ENCODE data around the gene UBN2. TPM values are rescaled to one million over a fixed set of nuclear protein-coding genes. Genes with fewer than 3 reads are reported as not detected.

Gene UBN2
- total RNA-seq, 2 donors from 2014 or later = 45.3 to 48.8 TPM

DNA sequence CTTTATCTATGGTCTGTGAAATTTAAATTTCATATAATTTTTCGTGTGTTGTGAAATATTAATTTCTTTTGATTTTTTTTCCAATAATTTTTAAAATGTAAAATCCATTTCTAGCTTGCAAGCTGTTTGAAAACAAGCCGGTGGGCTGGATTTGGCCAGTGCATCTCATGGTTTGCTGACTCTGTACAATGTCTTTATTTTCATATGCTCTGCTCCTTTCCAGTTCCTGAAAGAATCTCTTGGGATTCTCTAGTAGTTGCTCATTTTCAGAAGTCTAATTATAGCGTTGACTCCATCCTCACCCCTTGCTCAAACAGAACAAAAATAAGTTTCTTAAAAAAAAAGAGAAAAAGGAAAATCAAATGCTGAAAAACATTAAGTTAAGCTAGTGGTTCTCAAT lies 21.4 kb downstream of the UBN2 start:
- peaks cover 79% of the 10 kb centered on the region for H3K36me3 ChIP-seq (ENCODE audit: control insufficient read depth, insufficient read depth, low read length)
- Mint-ChIP-seq H3K27me3 (ENCODE audit: insufficient read depth) (no peaks in the 10 kb centered on the region), H3K4me3 (no peak overlapping the region), H3K27ac (no peak overlapping the region), H3K36me3 (ENCODE audit: low read depth) (peaks cover 51% of the 10 kb centered on the region), H3K9me3 (no peaks in the 10 kb centered on the region), H3K4me1 (peaks cover 12% of the 10 kb centered on the region)
- TF ChIP-seq, protein P1, sequence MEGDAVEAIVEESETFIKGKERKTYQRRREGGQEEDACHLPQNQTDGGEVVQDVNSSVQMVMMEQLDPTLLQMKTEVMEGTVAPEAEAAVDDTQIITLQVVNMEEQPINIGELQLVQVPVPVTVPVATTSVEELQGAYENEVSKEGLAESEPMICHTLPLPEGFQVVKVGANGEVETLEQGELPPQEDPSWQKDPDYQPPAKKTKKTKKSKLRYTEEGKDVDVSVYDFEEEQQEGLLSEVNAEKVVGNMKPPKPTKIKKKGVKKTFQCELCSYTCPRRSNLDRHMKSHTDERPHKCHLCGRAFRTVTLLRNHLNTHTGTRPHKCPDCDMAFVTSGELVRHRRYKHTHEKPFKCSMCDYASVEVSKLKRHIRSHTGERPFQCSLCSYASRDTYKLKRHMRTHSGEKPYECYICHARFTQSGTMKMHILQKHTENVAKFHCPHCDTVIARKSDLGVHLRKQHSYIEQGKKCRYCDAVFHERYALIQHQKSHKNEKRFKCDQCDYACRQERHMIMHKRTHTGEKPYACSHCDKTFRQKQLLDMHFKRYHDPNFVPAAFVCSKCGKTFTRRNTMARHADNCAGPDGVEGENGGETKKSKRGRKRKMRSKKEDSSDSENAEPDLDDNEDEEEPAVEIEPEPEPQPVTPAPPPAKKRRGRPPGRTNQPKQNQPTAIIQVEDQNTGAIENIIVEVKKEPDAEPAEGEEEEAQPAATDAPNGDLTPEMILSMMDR (conservative IDR thresholded peaks at IDR 0.05) = no peak
- WGBS, 2 experiments (ENCODE audit: insufficient coverage in 1 of 2, insufficient read length in 1 of 2) = 98 to 100% methylated on average over 1 to 3 of the region's 3 CpGs
- no peak for DNase-seq
- H3K4me3 ChIP-seq (ENCODE audit: low read length) = no peak overlapping the region
- H3K9ac ChIP-seq (ENCODE audit: extremely low read depth, low read length, poor library complexity, severe bottlenecking) = no peak overlapping the region
- no peaks in the 10 kb centered on the region for H3K4me1 ChIP-seq (ENCODE audit: control insufficient read depth, insufficient read depth, low read length)
- H3K9me3 ChIP-seq (ENCODE audit: control insufficient read depth, low read length) = no peaks in the 10 kb centered on the region
- H3K27me3 ChIP-seq (ENCODE audit: control insufficient read depth, insufficient read depth, low read length, poor library complexity, severe bottlenecking) = no peaks in the 10 kb centered on the region
- H3K27ac ChIP-seq (ENCODE audit: low read depth, low read length) = no peak overlapping the region

DNA sequence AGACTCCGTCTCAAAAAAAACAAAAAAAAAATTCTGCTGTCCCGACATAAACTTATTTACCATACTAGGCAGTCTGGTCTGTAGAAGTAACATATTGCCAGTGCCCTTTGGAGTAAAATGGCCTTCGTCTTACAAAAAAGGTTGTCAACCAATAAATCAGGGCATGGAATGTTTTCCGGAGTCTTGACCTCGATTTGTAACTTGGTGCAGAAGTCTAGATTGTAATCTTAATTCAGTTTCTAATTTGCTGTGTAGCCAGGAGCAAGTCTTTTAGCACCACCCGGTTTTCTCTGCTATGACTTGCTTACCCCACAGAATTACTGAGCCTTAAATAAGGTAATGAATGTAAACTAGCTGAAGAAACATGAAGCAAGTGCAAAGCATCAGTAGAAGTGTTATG lies 23.2 kb downstream of the UBN2 start:
- Histone ChIP-seq H3K36me3 (ENCODE audit: control insufficient read depth, insufficient read depth, low read length) (peaks cover 77% of the 10 kb centered on the region), H3K9ac (ENCODE audit: extremely low read depth, low read length, poor library complexity, severe bottlenecking) (no peak overlapping the region), H3K4me3 (ENCODE audit: low read length) (no peak overlapping the region), H3K9me3 (ENCODE audit: control insufficient read depth, low read length) (no peaks in the 10 kb centered on the region), H3K4me1 (ENCODE audit: control insufficient read depth, insufficient read depth, low read length) (no peaks in the 10 kb centered on the region), H3K27ac (ENCODE audit: low read depth, low read length) (no peak overlapping the region), H3K27me3 (ENCODE audit: control insufficient read depth, insufficient read depth, low read length, poor library complexity, severe bottlenecking) (no peaks in the 10 kb centered on the region)
- WGBS, 2 experiments (ENCODE audit: insufficient coverage in 1 of 2, insufficient read length in 1 of 2) = 91 to 100% methylated on average over 4 to 6 of the region's 6 CpGs
- Mint-ChIP-seq H3K36me3 (ENCODE audit: low read depth) (peaks cover 60% of the 10 kb centered on the region), H3K4me3 (no peak overlapping the region), H3K27ac (no peak overlapping the region), H3K4me1 (peaks cover 12% of the 10 kb centered on the region), H3K9me3 (no peaks in the 10 kb centered on the region), H3K27me3 (ENCODE audit: insufficient read depth) (no peaks in the 10 kb centered on the region)
- TF ChIP-seq, protein P1 (conservative IDR thresholded peaks at IDR 0.05) = no peak
- DNase-seq = no peak

DNA sequence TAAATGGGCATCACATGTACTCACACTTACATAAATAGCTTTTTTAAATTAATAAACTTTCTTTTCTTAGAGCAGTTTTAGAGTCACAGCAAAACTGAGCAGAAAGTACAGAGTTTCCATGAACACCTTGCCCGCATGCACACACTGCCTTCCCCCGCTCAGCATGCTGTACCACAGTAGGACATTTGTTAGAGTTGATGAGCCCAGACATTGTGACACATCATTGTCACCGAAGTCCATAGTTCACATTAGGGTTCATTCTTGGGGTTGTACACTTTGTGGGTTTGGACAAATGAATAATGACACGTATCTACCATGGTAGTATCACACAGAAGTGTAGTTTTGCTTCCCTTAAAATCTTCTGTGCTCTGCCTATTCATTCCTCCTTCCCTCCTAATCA lies 23.7 kb downstream of the UBN2 start:
- no peaks in the 10 kb centered on the region for H3K9me3 Mint-ChIP-seq
- Histone ChIP-seq H3K9me3 (ENCODE audit: control insufficient read depth, low read length) (no peaks in the 10 kb centered on the region), H3K27ac (ENCODE audit: low read depth, low read length) (no peak overlapping the region), H3K27me3 (ENCODE audit: control insufficient read depth, insufficient read depth, low read length, poor library complexity, severe bottlenecking) (no peaks in the 10 kb centered on the region), H3K4me3 (ENCODE audit: low read length) (no peak overlapping the region), H3K36me3 (ENCODE audit: control insufficient read depth, insufficient read depth, low read length) (peaks cover 77% of the 10 kb centered on the region), H3K9ac (ENCODE audit: extremely low read depth, low read length, poor library complexity, severe bottlenecking) (no peak overlapping the region), H3K4me1 (ENCODE audit: control insufficient read depth, insufficient read depth, low read length) (no peaks in the 10 kb centered on the region)
- H3K4me1 Mint-ChIP-seq = peaks cover 12% of the 10 kb centered on the region
- peaks cover 58% of the 10 kb centered on the region for H3K36me3 Mint-ChIP-seq (ENCODE audit: low read depth)
- no peaks in the 10 kb centered on the region for H3K27me3 Mint-ChIP-seq (ENCODE audit: insufficient read depth)
- no peak for DNase-seq
- no peak overlapping the region for H3K27ac Mint-ChIP-seq
- no peak overlapping the region for H3K4me3 Mint-ChIP-seq
- TF ChIP-seq, protein P1 (conservative IDR thresholded peaks at IDR 0.05) = no peak
- WGBS, 2 experiments (ENCODE audit: insufficient coverage in 1 of 2, insufficient read length in 1 of 2) = 94 to 95% methylated on average over 4 of the region's 4 CpGs

All from endodermal cell (in vitro differentiated cells).